HCT116 (cell line): ENCODE data around the gene NAALADL2.

Source experiments
- ELF1 ChIP-seq: IDR thresholded peaks from 2 replicates; pipeline ENCODE4 v1.6.1; 2012; ENCODE audit warnings: low read depth, borderline replicate concordance
- EZH2 ChIP-seq: fragments of 200-600 bp; sonication (generic); IDR thresholded peaks from 2 replicates; pipeline ENCODE4 v1.6.1; 2017; ENCODE audit warnings: antibody characterized with exemption, mixed run types
- POLR2A ChIP-seq: IDR thresholded peaks from 2 replicates; pipeline ENCODE4 v1.7.0; 2011; ENCODE audit warnings: borderline replicate concordance; ENCODE audit not compliant: insufficient read depth, insufficient read length; ENCODE audit errors: extremely low read depth
- SP1 ChIP-seq: IDR thresholded peaks from 2 replicates; pipeline ENCODE4 v1.6.1; 2012; ENCODE audit warnings: low read depth
- SRF ChIP-seq: IDR thresholded peaks from 2 replicates; pipeline ENCODE4 v1.6.1; 2012; ENCODE audit warnings: low read depth
- TF ChIP-seq, protein P1 (sequence below), 3 experiments: fragments of 200-600 bp in 1 of 3; sonication (generic) in 1 of 3; IDR thresholded peaks in 2 of 3; conservative IDR thresholded peaks in 1 of 3; 2 replicates each; pipeline ENCODE4 v1.5.1; 2012 to 2017; ENCODE audit warnings: low read depth in 2 of 3, low read length in 2 of 3, antibody characterized with exemption in 1 of 3, borderline replicate concordance in 1 of 3, control low read depth in 1 of 3, mild to moderate bottlenecking in 1 of 3, mixed read lengths in 1 of 3, mixed run types in 1 of 3, moderate library complexity in 1 of 3; ENCODE audit not compliant: insufficient read depth in 1 of 3

DNA sequence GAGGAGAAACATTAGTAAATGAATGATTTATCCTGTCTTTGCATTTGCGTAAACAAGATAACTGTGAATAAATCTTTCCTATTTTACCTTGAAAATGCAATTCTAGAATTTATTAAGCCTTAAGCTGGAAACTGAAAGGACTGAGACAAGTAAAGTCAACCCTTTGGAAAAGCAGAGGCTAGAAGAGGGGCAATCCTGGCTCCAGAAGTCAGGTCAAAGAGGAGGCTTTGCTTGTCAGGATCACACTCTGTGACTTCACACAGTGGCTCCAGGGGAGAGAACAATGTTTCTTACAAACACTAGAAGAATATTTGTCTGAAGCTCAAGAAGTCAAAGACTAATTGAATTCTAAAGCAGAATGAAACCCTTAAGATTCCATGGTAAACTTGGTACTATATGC, 530.4 kb downstream of the NAALADL2 start:
- TF ChIP-seq, protein P1, sequence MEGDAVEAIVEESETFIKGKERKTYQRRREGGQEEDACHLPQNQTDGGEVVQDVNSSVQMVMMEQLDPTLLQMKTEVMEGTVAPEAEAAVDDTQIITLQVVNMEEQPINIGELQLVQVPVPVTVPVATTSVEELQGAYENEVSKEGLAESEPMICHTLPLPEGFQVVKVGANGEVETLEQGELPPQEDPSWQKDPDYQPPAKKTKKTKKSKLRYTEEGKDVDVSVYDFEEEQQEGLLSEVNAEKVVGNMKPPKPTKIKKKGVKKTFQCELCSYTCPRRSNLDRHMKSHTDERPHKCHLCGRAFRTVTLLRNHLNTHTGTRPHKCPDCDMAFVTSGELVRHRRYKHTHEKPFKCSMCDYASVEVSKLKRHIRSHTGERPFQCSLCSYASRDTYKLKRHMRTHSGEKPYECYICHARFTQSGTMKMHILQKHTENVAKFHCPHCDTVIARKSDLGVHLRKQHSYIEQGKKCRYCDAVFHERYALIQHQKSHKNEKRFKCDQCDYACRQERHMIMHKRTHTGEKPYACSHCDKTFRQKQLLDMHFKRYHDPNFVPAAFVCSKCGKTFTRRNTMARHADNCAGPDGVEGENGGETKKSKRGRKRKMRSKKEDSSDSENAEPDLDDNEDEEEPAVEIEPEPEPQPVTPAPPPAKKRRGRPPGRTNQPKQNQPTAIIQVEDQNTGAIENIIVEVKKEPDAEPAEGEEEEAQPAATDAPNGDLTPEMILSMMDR (IDR thresholded peaks at IDR 0.05 in 2 of 3, conservative IDR thresholded peaks at IDR 0.05 in 1 of 3; ENCODE audit: borderline replicate concordance in 1 of 3, insufficient read depth in 1 of 3, low read depth in 2 of 3, low read length in 2 of 3), result no peak
- no peak for TF ChIP-seq EZH2
- no peak for TF ChIP-seq SP1
- TF ChIP-seq SRF, result no peak
- TF ChIP-seq ELF1, result no peak
- TF ChIP-seq POLR2A, result no peak
